Adrenal gland (tissue), 12 donors: ENCODE measurements around the gene USP31. TPM values are rescaled to one million over a fixed set of nuclear protein-coding genes. Genes with fewer than 3 reads are reported as not detected.
A peak's percentile ranks its signal among the peaks of the same experiment; 100 is the strongest.

Experiments used
- DNase-seq, 7 donors: peaks; one replicate each; pipeline ENCODE4 v3.0.0-alpha.2; 2019 to 2020
- H3K27ac ChIP-seq, 5 donors: fragments of 200-600 bp; sonication (generic) in 4 of 5; 1 replicate in 3 of 5; 2 replicates in 2 of 5; pipeline versions ENCODE4 v1.5.1 to v1.8.0; 2016 to 2020; ENCODE audit warnings: mild to moderate bottlenecking in 1 of 5
- H3K27me3 ChIP-seq: fragments of 200-600 bp; 2 replicates; pipeline ENCODE4 v1.8.0; 2021
- H3K36me3 ChIP-seq, 2 donors: fragments of 200-600 bp; replicated peaks in 1 of 2; 1 replicate in 1 of 2; 2 replicates in 1 of 2; pipeline versions ENCODE4 v1.5.1 to v1.8.0; 2018 to 2022
- H3K4me1 ChIP-seq, 2 donors: fragments of 200-600 bp; replicated peaks in 1 of 2; 1 replicate in 1 of 2; 2 replicates in 1 of 2; pipeline versions ENCODE4 v1.5.1 to v1.8.0; 2018 to 2021
- H3K4me3 ChIP-seq, 4 donors: fragments of 200-600 bp; sonication (generic) in 3 of 4; one replicate each; pipeline ENCODE4 v1.5.1; 2016 to 2018
- H3K9me3 ChIP-seq, 3 donors: fragments of 200-600 bp; sonication (generic) in 1 of 3; replicated peaks in 1 of 3; 1 replicate in 2 of 3; 2 replicates in 1 of 3; pipeline versions ENCODE4 v1.5.1 to v1.8.0; 2016 to 2021
- CTCF ChIP-seq, 6 experiments: fragments of 450-650 bp in 4 of 6; fragments of 200-600 bp in 2 of 6; sonication (generic) in 1 of 6; IDR thresholded peaks; 1 replicate in 5 of 6; 2 replicates in 1 of 6; pipeline versions ENCODE4 v1.5.1 to v1.8.0; 2016 to 2021; ENCODE audit warnings: antibody characterized with exemption in 6 of 6, mild to moderate bottlenecking in 2 of 6, moderate library complexity in 1 of 6
- POLR2A ChIP-seq, 2 donors: fragments of 450-650 bp; IDR thresholded peaks; one replicate each; pipeline ENCODE4 v1.6.1; 2017; ENCODE audit warnings: antibody characterized with exemption in 2 of 2, mild to moderate bottlenecking in 2 of 2, moderate library complexity in 1 of 2
- WGBS, 4 donors: extraction: QIAGEN DNeasy Blood & Tissue Kit in 2 of 4; methylation state at CpG; one replicate each; pipeline versions ENCODE4 v1.1.5 to v1.1.7; 2013 to 2017; 5-methylcytosine and 5-hydroxymethylcytosine counted together
- intact Hi-C, 2 donors: fragments of 100-400 bp; cut with DNase I; formaldehyde crosslinking; loops; one replicate each; pipeline versions ENCODE4 v1.14.1 to v1.15.0; 2022 to 2023
- polyA plus RNA-seq, 3 donors: library from polyadenylated mRNA; stranded (reverse); fragments of 200-250 nt in 2 of 3; fragments of 350-450 nt in 1 of 3; fragmentation: Illumina TruSeq in 1 of 3; extraction: RNeasy Lipid Tissue Mini Kit (QIAGEN cat#74804) in 1 of 3; gene quantifications; one replicate each; pipeline ENCODE4 v1.2.3, GENCODE V29; 2013 to 2014
- total RNA-seq, 9 donors: library from RNA; depleted of rRNA in 4 of 9; stranded (reverse); fragments of >200 nt in 4 of 9; fragments of 120-200 nt in 1 of 9; fragmentation: NEBNext Ultra II Directional in 1 of 9; extraction: Animal tissue kit (Norgen Biotek cat#: 25700) in 1 of 9; gene quantifications; one replicate each; pipeline versions ENCODE4 v1.1.0 to v1.2.4, GENCODE V29; 2013 to 2023
- donor health status: healthy with polysubstance abuse.
- donor health status: Bipolar disorder and iron deficiency.
- donor health status: DM: yes; HTN: yes; CAD: no.
- donor health status: DM: no; HTN: no; CAD: no.
- donor health status: DM: no; HTN: no; CAD: no.
- donor health status: DM: yes; HTN: yes; CAD: no.

USP31 gene
- total and polyA plus RNA-seq, 12 donors: 2.5 to 19.3 (median 7.7) TPM

GRCh38 chr16:23129686-23130085, 19.6 kb downstream of the USP31 start:
- H3K4me3 ChIP-seq: no peak overlapping the region
- TF ChIP-seq POLR2A (IDR thresholded peaks at IDR 0.05): no peak
- TF ChIP-seq CTCF (IDR thresholded peaks at IDR 0.05): no peak
- H3K27ac ChIP-seq: no peak overlapping the region
- intact Hi-C loops: loop anchor here in 1 of 2 donors (10.0 kb wide), 1 partner anchor 65 kb away; no protein-coding TSS in a partner anchor
- peaks cover 23 to 44% of the 10 kb centered on the region in 2 donors for H3K4me1 ChIP-seq
- no peaks in the 10 kb centered on the region for H3K36me3 ChIP-seq
- WGBS, 4 donors: 49 to 62% (median 57%) methylated on average over 1 of the region's 1 CpG
- no peak for DNase-seq
- no peaks in the 10 kb centered on the region for H3K27me3 ChIP-seq
- H3K9me3 ChIP-seq: no peaks in the 10 kb centered on the region

- no peaks in the 10 kb centered on the region for H3K27me3 ChIP-seq
- peaks cover 23 to 29% of the 10 kb centered on the region in 2 donors for H3K4me1 ChIP-seq
- no peak for TF ChIP-seq CTCF (IDR thresholded peaks at IDR 0.05)
- DNase-seq: no peak
- intact Hi-C loops: no loop called here
- no peaks in the 10 kb centered on the region for H3K9me3 ChIP-seq
- no peaks in the 10 kb centered on the region for H3K36me3 ChIP-seq
- H3K4me3 ChIP-seq: no peak overlapping the region
- WGBS, 4 donors: 83 to 89% (median 87%) methylated on average over 5 of the region's 5 CpGs
- H3K27ac ChIP-seq: no peak overlapping the region
Measured at GRCh38 chr16:23128056-23128455, 21.2 kb downstream of the USP31 start.

- H3K4me1 ChIP-seq: peaks cover 8 to 23% of the 10 kb centered on the region in 2 donors
- H3K9me3 ChIP-seq: no peaks in the 10 kb centered on the region
- intact Hi-C loops: no loop called here
- H3K27me3 ChIP-seq: no peaks in the 10 kb centered on the region
- no peak overlapping the region for H3K4me3 ChIP-seq
- no peak for TF ChIP-seq POLR2A (IDR thresholded peaks at IDR 0.05)
- no peak for TF ChIP-seq CTCF (IDR thresholded peaks at IDR 0.05)
- no peak overlapping the region for H3K27ac ChIP-seq
- WGBS, 4 donors: 32 to 59% (median 50%) methylated on average over 2 of the region's 2 CpGs
- no peaks in the 10 kb centered on the region for H3K36me3 ChIP-seq
- no peak for DNase-seq
Measured at GRCh38 chr16:23125277-23125676, 24.0 kb downstream of the USP31 start.

- H3K4me1 ChIP-seq: peaks cover 11 to 30% of the 10 kb centered on the region in 2 donors
- WGBS, 4 donors: 48 to 66% (median 54%) methylated on average over 8 of the region's 8 CpGs
- no peak overlapping the region for H3K4me3 ChIP-seq
- H3K27me3 ChIP-seq: no peaks in the 10 kb centered on the region
- TF ChIP-seq POLR2A (IDR thresholded peaks at IDR 0.05): no peak
- no peak for TF ChIP-seq CTCF (IDR thresholded peaks at IDR 0.05)
- intact Hi-C loops: no loop called here
- no peaks in the 10 kb centered on the region for H3K36me3 ChIP-seq
- peak in 6 of 7 donors; percentile 49 to 69 (median 52) for DNase-seq
- no peaks in the 10 kb centered on the region for H3K9me3 ChIP-seq
- peak overlapping the region in 1 of 5 donors; percentile 27 for H3K27ac ChIP-seq
Measured at GRCh38 chr16:23124315-23124714, 24.9 kb downstream of the USP31 start.
